Neural progenitor cell (in vitro differentiated cells): ENCODE results near the gene AFF3.

Experiments used
- EZH2phosphoT487 ChIP-seq: fragments of 200-600 bp; sonication (generic); IDR thresholded peaks from 2 replicates; pipeline ENCODE4 v1.6.1; 2017; ENCODE audit warnings: antibody characterized with exemption
- TF ChIP-seq, protein P1 (sequence below): fragments of 200-600 bp; sonication (generic); IDR thresholded peaks from 2 replicates; pipeline ENCODE4 v1.5.1; 2017; ENCODE audit warnings: antibody characterized with exemption, mild to moderate bottlenecking

DNA sequence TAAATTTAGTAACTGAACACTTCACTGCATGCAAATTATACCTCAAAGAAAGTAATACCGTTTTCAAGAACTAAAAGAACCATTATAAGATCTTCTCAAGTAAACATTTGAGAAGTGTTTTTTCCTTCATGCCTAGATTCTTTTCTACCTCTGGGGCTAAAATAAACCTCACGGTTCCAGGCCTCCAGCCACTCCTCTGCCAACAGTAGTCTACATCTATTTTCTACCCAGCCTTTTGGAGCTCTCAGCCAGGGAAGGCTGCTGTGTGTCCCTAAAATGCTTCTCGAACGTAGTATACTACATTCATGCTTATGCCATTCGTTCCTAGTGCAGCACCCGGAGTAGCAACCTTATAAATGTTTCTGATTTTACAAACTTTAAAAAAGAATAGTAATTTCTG, 219.7 kb downstream of the AFF3 start:
- no peak for TF ChIP-seq EZH2phosphoT487
- TF ChIP-seq, protein P1, sequence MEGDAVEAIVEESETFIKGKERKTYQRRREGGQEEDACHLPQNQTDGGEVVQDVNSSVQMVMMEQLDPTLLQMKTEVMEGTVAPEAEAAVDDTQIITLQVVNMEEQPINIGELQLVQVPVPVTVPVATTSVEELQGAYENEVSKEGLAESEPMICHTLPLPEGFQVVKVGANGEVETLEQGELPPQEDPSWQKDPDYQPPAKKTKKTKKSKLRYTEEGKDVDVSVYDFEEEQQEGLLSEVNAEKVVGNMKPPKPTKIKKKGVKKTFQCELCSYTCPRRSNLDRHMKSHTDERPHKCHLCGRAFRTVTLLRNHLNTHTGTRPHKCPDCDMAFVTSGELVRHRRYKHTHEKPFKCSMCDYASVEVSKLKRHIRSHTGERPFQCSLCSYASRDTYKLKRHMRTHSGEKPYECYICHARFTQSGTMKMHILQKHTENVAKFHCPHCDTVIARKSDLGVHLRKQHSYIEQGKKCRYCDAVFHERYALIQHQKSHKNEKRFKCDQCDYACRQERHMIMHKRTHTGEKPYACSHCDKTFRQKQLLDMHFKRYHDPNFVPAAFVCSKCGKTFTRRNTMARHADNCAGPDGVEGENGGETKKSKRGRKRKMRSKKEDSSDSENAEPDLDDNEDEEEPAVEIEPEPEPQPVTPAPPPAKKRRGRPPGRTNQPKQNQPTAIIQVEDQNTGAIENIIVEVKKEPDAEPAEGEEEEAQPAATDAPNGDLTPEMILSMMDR, result no peak
